ENCODE data around the gene OTOF. TPM values are rescaled to one million over a fixed set of nuclear protein-coding genes. Genes with fewer than 3 reads are reported as not detected.

OTOF gene
- total and polyA plus RNA-seq, 9 of the 15 experiments (the other 6 are each of a cell fraction or from before 2014, with no cell fraction given), result 0.03 to 0.11 (median 0.06) TPM; not detected in 5

DNA sequence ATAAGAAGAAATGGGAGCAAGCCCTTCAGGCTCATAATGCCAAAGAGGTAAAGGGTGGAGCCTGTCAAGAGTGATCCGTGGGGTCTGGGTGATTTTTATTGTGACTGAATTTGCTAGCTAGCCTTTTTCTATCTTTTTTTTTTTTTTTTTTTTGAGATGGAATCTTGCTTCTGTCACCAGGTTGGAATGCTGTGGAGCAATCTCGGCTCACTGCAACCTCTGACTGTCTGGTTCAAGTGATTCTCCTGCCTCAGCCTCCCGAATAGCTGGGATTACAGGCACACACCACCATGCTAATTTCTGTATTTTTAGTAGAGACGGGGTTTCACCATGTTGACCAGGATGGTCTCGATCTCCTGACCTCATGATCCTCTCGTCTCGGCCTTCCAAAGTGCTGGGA, 47.1 kb downstream of the OTOF start (continued):
- TF ChIP-seq JUNB (CRISPR knock-in tag; conservative IDR thresholded peaks at IDR 0.05) (no peak), THAP7 (CRISPR knock-in tag; IDR thresholded peaks at IDR 0.05) (no peak), HBP1 (CRISPR knock-in tag; IDR thresholded peaks at IDR 0.05) (no peak), ZNF280B (CRISPR knock-in tag; IDR thresholded peaks at IDR 0.05) (no peak), POLR2G (IDR thresholded peaks at IDR 0.05; ENCODE audit: low read depth, low read length) (no peak), GTF2E2 (tag; IDR thresholded peaks at IDR 0.05) (no peak), POLR2AphosphoS2 (IDR thresholded peaks at IDR 0.05; ENCODE audit: low read length) (no peak)
